ENCODE data around the gene FARS2. TPM values are rescaled to one million over a fixed set of nuclear protein-coding genes. Genes with fewer than 3 reads are reported as not detected.

Gene FARS2
- total and polyA plus RNA-seq, 10 donors: 9.0 to 27.4 (median 19.8) TPM

DNA sequence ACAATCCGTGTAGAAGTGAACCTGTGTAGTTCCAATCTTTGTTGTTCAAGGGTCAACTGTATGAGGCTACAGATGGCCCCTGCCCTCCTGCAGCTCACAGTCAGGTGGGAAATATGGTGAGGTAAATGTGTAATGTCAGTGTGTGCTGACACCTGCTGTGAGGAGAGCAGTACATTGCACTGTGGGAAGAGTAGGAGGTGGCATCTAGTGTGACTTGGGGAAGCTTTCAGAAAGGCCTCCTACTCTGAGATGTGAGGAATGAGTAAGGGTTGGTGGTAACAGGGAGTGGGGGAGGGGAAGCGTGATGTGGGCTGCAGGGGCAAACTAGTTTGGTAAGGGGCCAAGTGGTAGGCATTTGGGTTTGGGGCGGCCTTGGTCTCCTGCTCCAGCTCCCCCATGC lies 188.8 kb downstream of the FARS2 start:
- Histone ChIP-seq H3K4me3 (no peak overlapping the region), H3K4me1 (no peaks in the 10 kb centered on the region), H3K36me3 (no peaks in the 10 kb centered on the region), H3K27ac (no peak overlapping the region), H3K27me3 (replicated peaks in 1 of 7) (no peaks in the 10 kb centered on the region), H3K9me3 (no peaks in the 10 kb centered on the region)
- intact Hi-C loops (cut with DNase I; ENCODE audit: low total_unique reads): no loop called here
- TF ChIP-seq POLR2A (IDR thresholded peaks at IDR 0.05): no peak
- TF ChIP-seq, protein P1, sequence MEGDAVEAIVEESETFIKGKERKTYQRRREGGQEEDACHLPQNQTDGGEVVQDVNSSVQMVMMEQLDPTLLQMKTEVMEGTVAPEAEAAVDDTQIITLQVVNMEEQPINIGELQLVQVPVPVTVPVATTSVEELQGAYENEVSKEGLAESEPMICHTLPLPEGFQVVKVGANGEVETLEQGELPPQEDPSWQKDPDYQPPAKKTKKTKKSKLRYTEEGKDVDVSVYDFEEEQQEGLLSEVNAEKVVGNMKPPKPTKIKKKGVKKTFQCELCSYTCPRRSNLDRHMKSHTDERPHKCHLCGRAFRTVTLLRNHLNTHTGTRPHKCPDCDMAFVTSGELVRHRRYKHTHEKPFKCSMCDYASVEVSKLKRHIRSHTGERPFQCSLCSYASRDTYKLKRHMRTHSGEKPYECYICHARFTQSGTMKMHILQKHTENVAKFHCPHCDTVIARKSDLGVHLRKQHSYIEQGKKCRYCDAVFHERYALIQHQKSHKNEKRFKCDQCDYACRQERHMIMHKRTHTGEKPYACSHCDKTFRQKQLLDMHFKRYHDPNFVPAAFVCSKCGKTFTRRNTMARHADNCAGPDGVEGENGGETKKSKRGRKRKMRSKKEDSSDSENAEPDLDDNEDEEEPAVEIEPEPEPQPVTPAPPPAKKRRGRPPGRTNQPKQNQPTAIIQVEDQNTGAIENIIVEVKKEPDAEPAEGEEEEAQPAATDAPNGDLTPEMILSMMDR (IDR thresholded peaks at IDR 0.05 in 8 of 11, conservative IDR thresholded peaks at IDR 0.05 in 3 of 11): no peak
- no peak for TF ChIP-seq POLR2AphosphoS5 (IDR thresholded peaks at IDR 0.05)
- DNase-seq: no peak
- 91 to 96% (median 95%) methylated on average over 3 of the region's 3 CpGs for WGBS, 5 donors

DNA sequence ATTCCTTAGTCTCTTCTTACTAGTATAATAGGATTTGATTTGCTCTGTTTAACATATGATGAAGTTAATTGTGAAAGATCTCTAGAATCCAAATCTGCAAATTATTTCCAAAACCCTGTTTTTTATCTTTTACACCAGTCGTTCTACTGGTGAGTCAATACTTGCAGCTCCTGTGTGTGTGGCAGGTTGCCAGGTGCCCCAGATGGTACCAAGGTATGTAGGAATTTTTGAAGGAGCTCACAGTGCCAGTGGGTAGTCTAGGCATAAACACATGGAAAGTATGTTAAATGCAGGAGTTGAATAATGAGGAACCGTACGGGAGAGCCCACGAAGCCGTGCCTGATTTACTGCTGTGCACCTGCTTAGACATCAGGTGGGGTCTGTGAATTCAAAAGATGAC lies 192.2 kb downstream of the FARS2 start:
- DNase-seq: no peak
- Histone ChIP-seq H3K4me3 (no peak overlapping the region), H3K27ac (no peak overlapping the region), H3K9me3 (no peaks in the 10 kb centered on the region), H3K36me3 (no peaks in the 10 kb centered on the region), H3K27me3 (replicated peaks in 1 of 7) (no peaks in the 10 kb centered on the region), H3K4me1 (no peaks in the 10 kb centered on the region)
- no peak for TF ChIP-seq POLR2A (IDR thresholded peaks at IDR 0.05)
- WGBS, 5 donors: 86 to 95% (median 89%) methylated on average over 5 of the region's 5 CpGs
- intact Hi-C loops (cut with DNase I; ENCODE audit: low total_unique reads): no loop called here

DNA sequence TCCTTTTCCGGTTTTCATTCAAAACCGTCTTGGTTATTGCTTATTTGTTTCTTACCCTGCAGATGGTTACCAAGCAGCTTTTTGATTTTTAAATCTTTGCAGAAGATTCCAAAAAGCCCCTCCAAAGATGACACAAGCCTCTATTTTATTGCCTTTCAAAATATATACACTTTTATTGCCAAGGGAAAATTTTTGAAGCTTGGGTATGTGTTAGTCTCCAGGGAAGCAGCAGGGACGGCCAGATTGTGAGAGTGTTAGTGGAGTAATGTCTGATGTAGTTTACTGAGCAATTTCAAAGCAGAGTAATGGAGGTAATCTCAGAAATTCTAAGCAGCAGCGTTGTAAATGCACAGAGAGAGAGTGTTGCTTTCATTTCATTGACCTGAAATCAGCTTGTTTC lies 193.8 kb downstream of the FARS2 start:
- intact Hi-C loops (cut with DNase I; ENCODE audit: low total_unique reads): no loop called here
- no peaks in the 10 kb centered on the region for H3K9me3 ChIP-seq
- WGBS, 5 donors: 70 to 93% (median 80%) methylated on average over 4 of the region's 4 CpGs
- H3K27me3 ChIP-seq (replicated peaks in 1 of 7): no peaks in the 10 kb centered on the region
- TF ChIP-seq POLR2A (IDR thresholded peaks at IDR 0.05) (no peak), POLR2AphosphoS5 (IDR thresholded peaks at IDR 0.05) (no peak)
- TF ChIP-seq, protein P1 (IDR thresholded peaks at IDR 0.05 in 8 of 11, conservative IDR thresholded peaks at IDR 0.05 in 3 of 11): no peak
- no peaks in the 10 kb centered on the region for H3K4me1 ChIP-seq
- no peak overlapping the region for H3K4me3 ChIP-seq
- H3K36me3 ChIP-seq: no peaks in the 10 kb centered on the region
- DNase-seq: no peak
- no peak overlapping the region for H3K27ac ChIP-seq

DNA sequence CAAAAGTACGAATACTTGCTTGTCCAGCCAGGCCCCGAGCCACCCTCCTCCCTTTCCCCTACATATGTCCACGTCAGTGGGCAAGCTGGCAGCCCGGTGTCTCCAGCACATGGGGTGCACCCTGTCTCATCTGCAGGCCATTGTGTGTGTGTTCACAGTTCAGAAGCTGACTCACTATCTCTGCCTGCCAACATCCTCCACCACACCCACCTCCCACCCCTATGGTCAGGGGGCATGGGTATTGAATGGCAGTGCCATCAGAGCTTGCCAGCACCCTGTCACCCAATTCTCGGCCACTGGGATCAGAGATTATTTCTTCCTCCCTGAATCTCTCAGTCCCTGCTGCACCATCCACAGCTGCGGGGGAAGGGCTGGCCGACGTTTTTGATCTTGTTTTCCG lies 195.7 kb downstream of the FARS2 start:
- intact Hi-C loops (cut with DNase I; ENCODE audit: low total_unique reads): no loop called here
- TF ChIP-seq, protein P1 (IDR thresholded peaks at IDR 0.05 in 8 of 11, conservative IDR thresholded peaks at IDR 0.05 in 3 of 11): no peak
- no peak for TF ChIP-seq POLR2A (IDR thresholded peaks at IDR 0.05)
- TF ChIP-seq POLR2AphosphoS5 (IDR thresholded peaks at IDR 0.05): no peak
- DNase-seq: no peak
- Histone ChIP-seq H3K9me3 (peaks cover 0 to 5% (median 0%) of the 10 kb centered on the region in 8 donors), H3K36me3 (no peaks in the 10 kb centered on the region), H3K4me3 (no peak overlapping the region), H3K27me3 (replicated peaks in 1 of 7) (no peaks in the 10 kb centered on the region), H3K4me1 (no peaks in the 10 kb centered on the region), H3K27ac (no peak overlapping the region)
- WGBS, 5 donors: 91 to 96% (median 94%) methylated on average over 9 of the region's 9 CpGs

Measured in spleen (tissue), 11 donors.